Aortic smooth muscle cell (primary cell): ENCODE measurements around the gene VWC2. TPM values are rescaled to one million over a fixed set of nuclear protein-coding genes. Genes with fewer than 3 reads are reported as not detected.

ENCODE experiments used
- total RNA-seq: library from RNA; depleted of rRNA; stranded (reverse); fragments of >200 nt; gene quantifications from 2 replicates; pipeline ENCODE4 v1.2.3, GENCODE V29; 2014

Gene VWC2
- not detected in 2 replicates for total RNA-seq

GRCh38 chr7:49773218-49773935 is at the start of gene VWC2:
VWC2 (plus strand) TSS chr7:49773638; CDS start chr7:49775436, 1,798 bp downstream.

